Astrocyte (in vitro differentiated cells and primary cell): ENCODE results near the gene NINJ1. TPM values are rescaled to one million over a fixed set of nuclear protein-coding genes. Genes with fewer than 3 reads are reported as not detected.

Experiments used
- DNase-seq: peaks from one replicate; pipeline ENCODE4 v3.0.0-alpha.2; 2010; ENCODE audit warnings: low read depth
- FAIRE-seq: peaks from 2 replicates; lab custom pipeline; 2011; peaks lifted over from hg19 to GRCh38; lab: Jason Lieb, UNC
- H2AFZ ChIP-seq: 2 replicates; pipeline ENCODE4 v1.6.0; 2012; ENCODE audit warnings: low read depth, low read length, inconsistent platforms
- H3K27ac ChIP-seq: 2 replicates; pipeline ENCODE4 v1.5.1; 2011; ENCODE audit warnings: low read depth, low read length, inconsistent platforms
- H3K27me3 ChIP-seq: 2 replicates; pipeline ENCODE4 v1.6.0; 2011; ENCODE audit warnings: low read length, inconsistent platforms; ENCODE audit not compliant: insufficient read depth
- H3K36me3 ChIP-seq: 2 replicates; pipeline ENCODE4 v1.5.1; 2011; ENCODE audit warnings: low read length, inconsistent platforms; ENCODE audit not compliant: insufficient read depth
- H3K4me1 ChIP-seq: 2 replicates; pipeline ENCODE4 v1.5.1; 2011; ENCODE audit warnings: low read length, inconsistent platforms; ENCODE audit not compliant: insufficient read depth
- H3K4me2 ChIP-seq: 2 replicates; pipeline ENCODE4 v1.6.0; 2012; ENCODE audit warnings: low read length, inconsistent platforms
- H3K4me3 ChIP-seq: 2 replicates; pipeline ENCODE4 v1.5.1; 2011; ENCODE audit warnings: low read depth, mild to moderate bottlenecking, low read length, inconsistent platforms; ENCODE audit not compliant: insufficient read depth
- H3K79me2 ChIP-seq: 2 replicates; pipeline ENCODE4 v1.6.0; 2012; ENCODE audit warnings: mild to moderate bottlenecking, low read length, inconsistent platforms; ENCODE audit not compliant: insufficient read depth
- H3K9ac ChIP-seq: 2 replicates; pipeline ENCODE4 v1.6.0; 2012; ENCODE audit warnings: mild to moderate bottlenecking, low read length, inconsistent platforms
- H3K9me3 ChIP-seq: 2 replicates; pipeline ENCODE4 v1.5.1; 2012; ENCODE audit warnings: low read depth, mild to moderate bottlenecking, low read length, inconsistent platforms; ENCODE audit not compliant: insufficient read depth
- H4K20me1 ChIP-seq: 2 replicates; pipeline ENCODE4 v1.6.0; 2012; ENCODE audit warnings: low read length, inconsistent platforms; ENCODE audit not compliant: insufficient read depth
- H3K27ac Mint-ChIP-seq: one replicate; pipeline ENCODE4 v1.8.0; 2021; ENCODE audit warnings: mild to moderate bottlenecking, mixed read lengths; ENCODE audit not compliant: unreplicated experiment
- H3K27me3 Mint-ChIP-seq: one replicate; pipeline ENCODE4 v1.8.0; 2021; ENCODE audit warnings: low read depth, mixed read lengths; ENCODE audit not compliant: unreplicated experiment
- H3K36me3 Mint-ChIP-seq: one replicate; pipeline ENCODE4 v1.8.0; 2021; ENCODE audit warnings: low read depth, mixed read lengths; ENCODE audit not compliant: unreplicated experiment
- H3K4me1 Mint-ChIP-seq: one replicate; pipeline ENCODE4 v1.8.0; 2021; ENCODE audit warnings: low read depth, mixed read lengths; ENCODE audit not compliant: unreplicated experiment
- H3K4me3 Mint-ChIP-seq: one replicate; pipeline ENCODE4 v1.8.0; 2021; ENCODE audit warnings: mild to moderate bottlenecking, moderate library complexity, mixed read lengths; ENCODE audit not compliant: unreplicated experiment
- H3K9me3 Mint-ChIP-seq: one replicate; pipeline ENCODE4 v1.8.0; 2021; ENCODE audit warnings: mild to moderate bottlenecking, mixed read lengths; ENCODE audit not compliant: unreplicated experiment
- EZH2 ChIP-seq: IDR thresholded peaks from 2 replicates; pipeline ENCODE4 v1.6.1; 2012; ENCODE audit warnings: mild to moderate bottlenecking, low read length, inconsistent platforms; ENCODE audit not compliant: insufficient read depth
- total RNA-seq: library from RNA; stranded (reverse); gene quantifications from 2 replicates; pipeline ENCODE4 v1.2.1, GENCODE V29; 2021
- TF ChIP-seq, protein P1 (sequence below): IDR thresholded peaks from 2 replicates; pipeline ENCODE4 v1.5.1; 2011; ENCODE audit warnings: low read depth, mild to moderate bottlenecking, inconsistent platforms, low read length, moderate library complexity; ENCODE audit not compliant: insufficient read depth

Gene NINJ1
- total RNA-seq, 1 donor from 2014 or later: 28.3 TPM

DNA sequence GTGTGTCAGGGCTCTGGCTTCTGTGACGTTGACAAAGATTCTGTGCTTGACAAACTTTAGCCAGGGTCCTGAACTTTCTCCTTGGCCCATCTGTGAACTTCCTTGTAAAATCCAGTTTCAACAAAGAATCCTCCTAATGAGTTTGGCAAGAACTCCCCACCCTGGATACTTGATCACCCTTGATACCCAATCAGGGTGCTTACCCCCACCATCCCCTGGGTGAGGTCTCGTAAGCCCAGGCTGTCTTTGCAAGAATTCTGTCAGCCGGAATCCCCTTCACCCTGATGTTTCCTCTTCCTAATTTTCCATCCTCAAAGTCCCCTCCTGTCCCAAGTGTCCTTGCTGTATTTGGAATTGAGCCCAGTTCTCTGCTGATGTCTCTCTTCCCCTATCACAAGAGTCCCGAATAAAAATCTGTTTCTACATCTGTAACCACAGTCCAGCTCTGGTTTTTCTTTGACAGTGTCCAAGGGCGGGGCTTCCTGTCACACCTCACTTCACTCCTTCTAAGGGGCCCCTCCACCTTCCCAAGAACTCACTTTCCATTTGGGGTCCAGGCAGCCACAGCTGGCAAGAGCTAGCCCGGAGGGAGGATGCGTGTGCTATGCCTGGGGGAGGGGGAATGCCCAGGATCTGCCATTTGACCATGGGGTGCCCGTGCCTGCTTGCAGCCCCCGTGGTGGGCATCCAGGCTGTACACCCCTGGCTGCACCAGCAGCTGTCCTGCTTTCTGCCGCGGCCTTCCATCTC lies 40.7 kb downstream of the NINJ1 start:
- no peak for FAIRE-seq
- peaks cover 24% of the 10 kb centered on the region for H3K4me1 ChIP-seq

DNA sequence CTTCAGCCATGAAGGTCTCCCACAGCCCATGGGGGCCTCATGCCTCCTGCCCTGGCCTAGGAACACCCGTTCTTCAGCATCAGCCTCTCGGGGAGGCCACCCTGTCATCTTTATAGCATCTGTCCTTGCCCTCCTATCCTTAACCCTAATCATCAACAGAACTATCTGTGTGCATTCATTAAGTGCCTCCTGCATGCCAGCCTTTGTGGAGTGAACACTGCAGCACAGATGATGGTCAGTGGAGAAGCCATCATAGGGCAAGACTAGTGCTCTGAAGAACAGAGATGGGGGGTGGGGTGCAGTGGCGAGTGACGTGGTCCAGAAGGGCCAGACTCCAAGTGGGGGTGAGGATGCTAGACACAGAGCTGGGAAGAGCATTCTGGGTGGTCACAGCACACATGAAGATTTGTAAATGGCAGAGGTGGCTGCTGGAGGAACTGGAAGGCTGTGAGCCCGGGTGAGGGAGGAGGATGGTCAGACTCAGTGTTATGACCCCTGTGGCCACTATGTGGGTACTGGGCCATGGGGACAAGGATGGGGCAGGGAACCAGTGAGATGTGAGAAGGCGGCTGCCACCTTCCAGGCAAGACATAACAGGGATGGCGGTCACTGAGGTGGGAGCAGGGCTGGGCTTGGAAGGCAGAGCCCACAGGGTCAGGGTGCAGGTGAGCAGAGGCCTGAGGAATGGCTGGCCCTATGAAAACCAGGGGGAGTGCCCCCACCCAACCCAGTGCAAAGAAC lies 41.6 kb downstream of the NINJ1 start:
- Histone ChIP-seq H3K27ac (peak overlapping the region; percentile 42), H3K36me3 (no peaks in the 10 kb centered on the region), H3K9me3 (peaks cover 14% of the 10 kb centered on the region), H3K4me1 (peaks cover 15% of the 10 kb centered on the region), H3K79me2 (peaks cover 12% of the 10 kb centered on the region), H3K27me3 (no peaks in the 10 kb centered on the region), H4K20me1 (peaks cover 7% of the 10 kb centered on the region), H2AFZ (no peak overlapping the region), H3K4me3 (no peak overlapping the region), H3K4me2 (no peak overlapping the region), H3K9ac (no peak overlapping the region)
- Mint-ChIP-seq H3K4me1 (peaks cover 11% of the 10 kb centered on the region), H3K36me3 (peaks cover 7% of the 10 kb centered on the region), H3K27ac (peak overlapping the region; percentile 53), H3K4me3 (no peak overlapping the region), H3K27me3 (no peaks in the 10 kb centered on the region), H3K9me3 (peaks cover 25% of the 10 kb centered on the region)
- no peak for FAIRE-seq
- no peak for DNase-seq
- no peak for TF ChIP-seq EZH2
- TF ChIP-seq, protein P1, sequence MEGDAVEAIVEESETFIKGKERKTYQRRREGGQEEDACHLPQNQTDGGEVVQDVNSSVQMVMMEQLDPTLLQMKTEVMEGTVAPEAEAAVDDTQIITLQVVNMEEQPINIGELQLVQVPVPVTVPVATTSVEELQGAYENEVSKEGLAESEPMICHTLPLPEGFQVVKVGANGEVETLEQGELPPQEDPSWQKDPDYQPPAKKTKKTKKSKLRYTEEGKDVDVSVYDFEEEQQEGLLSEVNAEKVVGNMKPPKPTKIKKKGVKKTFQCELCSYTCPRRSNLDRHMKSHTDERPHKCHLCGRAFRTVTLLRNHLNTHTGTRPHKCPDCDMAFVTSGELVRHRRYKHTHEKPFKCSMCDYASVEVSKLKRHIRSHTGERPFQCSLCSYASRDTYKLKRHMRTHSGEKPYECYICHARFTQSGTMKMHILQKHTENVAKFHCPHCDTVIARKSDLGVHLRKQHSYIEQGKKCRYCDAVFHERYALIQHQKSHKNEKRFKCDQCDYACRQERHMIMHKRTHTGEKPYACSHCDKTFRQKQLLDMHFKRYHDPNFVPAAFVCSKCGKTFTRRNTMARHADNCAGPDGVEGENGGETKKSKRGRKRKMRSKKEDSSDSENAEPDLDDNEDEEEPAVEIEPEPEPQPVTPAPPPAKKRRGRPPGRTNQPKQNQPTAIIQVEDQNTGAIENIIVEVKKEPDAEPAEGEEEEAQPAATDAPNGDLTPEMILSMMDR: no peak

More for the DNA sequence above, 40.7 kb downstream of the NINJ1 start:
- Mint-ChIP-seq H3K9me3 (peaks cover 25% of the 10 kb centered on the region), H3K27me3 (no peaks in the 10 kb centered on the region), H3K4me3 (no peak overlapping the region), H3K36me3 (peaks cover 7% of the 10 kb centered on the region), H3K27ac (peak overlapping the region; percentile 62), H3K4me1 (peaks cover 15% of the 10 kb centered on the region)
- no peak overlapping the region for H2AFZ ChIP-seq
- peaks cover 16% of the 10 kb centered on the region for H4K20me1 ChIP-seq
- DNase-seq: no peak
- no peak overlapping the region for H3K4me3 ChIP-seq
- no peak overlapping the region for H3K9ac ChIP-seq
- no peaks in the 10 kb centered on the region for H3K27me3 ChIP-seq
- H3K4me2 ChIP-seq: no peak overlapping the region
- peaks cover 14% of the 10 kb centered on the region for H3K9me3 ChIP-seq
- no peak overlapping the region for H3K27ac ChIP-seq
- H3K36me3 ChIP-seq: no peaks in the 10 kb centered on the region
- no peak for TF ChIP-seq EZH2
- TF ChIP-seq, protein P1: no peak
- peaks cover 20% of the 10 kb centered on the region for H3K79me2 ChIP-seq
